Nephron progenitor cell (in vitro differentiated cells): ENCODE data around the gene SEH1L.
A peak's percentile ranks its signal among the peaks of the same experiment; 100 is the strongest.
"Not testable (repeated sequence)": the region's sequence is repeated elsewhere in the genome, so short reads cannot be mapped to it uniquely, and the experiment has no call there.

Experiments
- DNase-seq: peaks from one replicate; pipeline ENCODE4 v3.0.0; 2021
- H3K27ac Mint-ChIP-seq: 2 replicates; pipeline ENCODE4 v1.8.0; 2021; ENCODE audit warnings: mild to moderate bottlenecking, moderate library complexity, mixed read lengths
- H3K27me3 Mint-ChIP-seq: 2 replicates; pipeline ENCODE4 v1.8.0; 2021; ENCODE audit warnings: mild to moderate bottlenecking, low read depth, mixed read lengths; ENCODE audit not compliant: poor library complexity
- H3K36me3 Mint-ChIP-seq: 2 replicates; pipeline ENCODE4 v1.8.0; 2021; ENCODE audit warnings: low read depth, mixed read lengths
- H3K4me1 Mint-ChIP-seq: 2 replicates; pipeline ENCODE4 v1.8.0; 2021; ENCODE audit warnings: mixed read lengths
- H3K4me3 Mint-ChIP-seq: 2 replicates; pipeline ENCODE4 v1.8.0; 2021; ENCODE audit warnings: mild to moderate bottlenecking, moderate library complexity, mixed read lengths
- H3K9me3 Mint-ChIP-seq: 2 replicates; pipeline ENCODE4 v1.8.0; 2021; ENCODE audit warnings: mild to moderate bottlenecking, moderate library complexity, mixed read lengths
- TF ChIP-seq, protein P1 (sequence below): fragments of 200-600 bp; sonication (generic); IDR thresholded peaks from 2 replicates; pipeline ENCODE4 v1.5.0; 2021; ENCODE audit warnings: antibody characterized with exemption

SEH1L gene

GRCh38 chr18:12963069-12963468 is 15.3 kb downstream of the SEH1L start:
- H3K4me1 Mint-ChIP-seq = peaks cover 6% of the 10 kb centered on the region
- peaks cover 6% of the 10 kb centered on the region for H3K27me3 Mint-ChIP-seq
- H3K4me3 Mint-ChIP-seq = no peak overlapping the region
- peaks cover 10% of the 10 kb centered on the region for H3K9me3 Mint-ChIP-seq
- no peak for DNase-seq
- peaks cover 82% of the 10 kb centered on the region for H3K36me3 Mint-ChIP-seq
- TF ChIP-seq, protein P1, sequence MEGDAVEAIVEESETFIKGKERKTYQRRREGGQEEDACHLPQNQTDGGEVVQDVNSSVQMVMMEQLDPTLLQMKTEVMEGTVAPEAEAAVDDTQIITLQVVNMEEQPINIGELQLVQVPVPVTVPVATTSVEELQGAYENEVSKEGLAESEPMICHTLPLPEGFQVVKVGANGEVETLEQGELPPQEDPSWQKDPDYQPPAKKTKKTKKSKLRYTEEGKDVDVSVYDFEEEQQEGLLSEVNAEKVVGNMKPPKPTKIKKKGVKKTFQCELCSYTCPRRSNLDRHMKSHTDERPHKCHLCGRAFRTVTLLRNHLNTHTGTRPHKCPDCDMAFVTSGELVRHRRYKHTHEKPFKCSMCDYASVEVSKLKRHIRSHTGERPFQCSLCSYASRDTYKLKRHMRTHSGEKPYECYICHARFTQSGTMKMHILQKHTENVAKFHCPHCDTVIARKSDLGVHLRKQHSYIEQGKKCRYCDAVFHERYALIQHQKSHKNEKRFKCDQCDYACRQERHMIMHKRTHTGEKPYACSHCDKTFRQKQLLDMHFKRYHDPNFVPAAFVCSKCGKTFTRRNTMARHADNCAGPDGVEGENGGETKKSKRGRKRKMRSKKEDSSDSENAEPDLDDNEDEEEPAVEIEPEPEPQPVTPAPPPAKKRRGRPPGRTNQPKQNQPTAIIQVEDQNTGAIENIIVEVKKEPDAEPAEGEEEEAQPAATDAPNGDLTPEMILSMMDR = no peak
- no peak overlapping the region for H3K27ac Mint-ChIP-seq

DNA sequence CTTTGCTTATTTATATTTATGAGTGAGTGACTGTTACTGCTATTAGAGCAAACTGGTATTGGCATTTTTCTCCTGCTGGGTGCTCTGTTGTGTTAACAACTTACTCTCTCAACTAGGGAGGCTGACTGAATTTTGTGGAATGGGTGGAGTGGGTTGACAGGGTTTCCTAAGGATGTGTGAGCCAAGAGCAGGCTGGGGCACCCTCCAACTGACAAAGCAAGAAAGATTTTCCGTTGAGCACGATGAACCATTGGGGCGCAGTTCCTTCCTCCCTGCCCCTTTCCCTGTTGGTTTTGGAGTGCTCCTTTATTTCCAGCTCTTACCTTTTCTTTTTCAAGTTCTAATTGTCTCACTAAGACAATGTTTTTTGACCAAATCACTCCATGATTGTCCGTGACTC is 20.3 kb downstream of the SEH1L start:
- H3K36me3 Mint-ChIP-seq = peaks cover 90% of the 10 kb centered on the region
- TF ChIP-seq, protein P1 = no peak
- peak overlapping the region; percentile 62 for H3K27ac Mint-ChIP-seq
- H3K4me1 Mint-ChIP-seq = no peaks in the 10 kb centered on the region
- no peaks in the 10 kb centered on the region for H3K9me3 Mint-ChIP-seq
- peaks cover 2% of the 10 kb centered on the region for H3K27me3 Mint-ChIP-seq
- DNase-seq = no peak
- H3K4me3 Mint-ChIP-seq = no peak overlapping the region

- TF ChIP-seq, protein P1 = no peak
- no peaks in the 10 kb centered on the region for H3K9me3 Mint-ChIP-seq
- peaks cover 2% of the 10 kb centered on the region for H3K27me3 Mint-ChIP-seq
- DNase-seq = no peak
- peaks cover 90% of the 10 kb centered on the region for H3K36me3 Mint-ChIP-seq
- H3K4me3 Mint-ChIP-seq = no peak overlapping the region
- H3K4me1 Mint-ChIP-seq = no peaks in the 10 kb centered on the region
- H3K27ac Mint-ChIP-seq = no peak overlapping the region
These were observed 20.8 kb downstream of the SEH1L start for GRCh38 chr18:12968619-12969018.

DNA sequence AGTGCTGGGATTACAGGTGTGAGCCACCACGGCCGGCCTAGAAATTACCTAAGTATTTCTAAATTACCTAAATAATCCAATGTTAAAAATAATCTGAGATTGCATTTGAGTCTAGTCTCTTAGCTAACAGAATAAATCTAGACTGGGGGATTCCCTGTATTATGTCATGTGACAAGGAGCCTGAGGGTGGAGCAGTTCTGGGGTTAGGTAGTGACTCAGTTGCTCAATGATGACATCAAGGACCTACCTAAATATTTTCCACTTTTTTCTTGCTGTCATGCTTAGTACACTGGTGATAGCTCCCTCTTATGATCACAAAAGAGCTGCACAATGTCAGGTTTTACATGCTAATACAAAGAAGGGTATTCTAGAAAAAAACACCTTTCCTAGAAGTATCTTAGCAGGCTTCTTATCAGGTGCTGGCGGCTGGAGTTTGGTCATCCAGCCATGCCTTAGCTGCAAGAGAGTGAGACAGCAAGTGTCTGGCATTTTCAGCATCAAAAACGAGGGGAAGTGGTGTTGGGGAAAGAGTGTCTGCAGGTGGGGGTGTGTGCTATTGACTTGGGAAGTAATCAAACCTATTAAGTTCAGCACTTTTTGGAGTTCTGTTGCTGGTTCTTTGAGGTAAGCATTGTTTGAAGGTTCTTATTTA is 25.9 kb downstream of the SEH1L start:
- Mint-ChIP-seq H3K4me3 (no peak overlapping the region), H3K27ac (no peak overlapping the region), H3K36me3 (peaks cover 91% of the 10 kb centered on the region), H3K9me3 (peaks cover 8% of the 10 kb centered on the region), H3K4me1 (no peaks in the 10 kb centered on the region), H3K27me3 (peaks cover 6% of the 10 kb centered on the region)
- TF ChIP-seq, protein P1 = no peak
- no peak for DNase-seq

DNA sequence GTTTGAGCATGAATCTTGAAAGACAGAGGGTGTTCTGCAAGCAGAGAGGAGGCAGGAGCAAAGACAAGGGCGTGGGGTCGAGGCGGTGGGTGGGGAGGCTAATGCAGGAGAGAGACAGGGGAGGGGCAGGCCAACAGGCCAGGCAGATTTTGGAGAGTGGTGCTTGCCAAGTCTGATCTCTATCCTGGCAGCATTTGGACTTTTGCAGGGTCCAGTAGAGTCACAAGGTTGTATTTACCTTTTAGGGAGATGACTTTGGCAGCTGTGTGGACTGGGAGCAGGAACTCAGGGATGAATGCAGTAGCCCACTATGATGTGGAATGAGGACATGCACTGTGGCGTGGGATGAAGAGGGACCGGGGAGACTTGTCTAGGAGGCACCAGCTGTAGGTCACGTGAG is 27.7 kb downstream of the SEH1L start:
- Mint-ChIP-seq H3K27me3 (peaks cover 6% of the 10 kb centered on the region), H3K9me3 (peaks cover 12% of the 10 kb centered on the region), H3K4me1 (no peaks in the 10 kb centered on the region), H3K27ac (no peak overlapping the region), H3K36me3 (peaks cover 81% of the 10 kb centered on the region), H3K4me3 (no peak overlapping the region)
- TF ChIP-seq, protein P1 = no peak
- DNase-seq = no peak

GRCh38 chr18:12976305-12976704 is 28.5 kb downstream of the SEH1L start:
- Mint-ChIP-seq H3K27me3 (peaks cover 6% of the 10 kb centered on the region), H3K4me1 (no peaks in the 10 kb centered on the region), H3K4me3 (no peak overlapping the region), H3K27ac (no peak overlapping the region), H3K9me3 (peaks cover 17% of the 10 kb centered on the region), H3K36me3 (peaks cover 78% of the 10 kb centered on the region)
- TF ChIP-seq, protein P1 = no peak
- no peak for DNase-seq

GRCh38 chr18:12980065-12980464 is 32.3 kb downstream of the SEH1L start:
- peaks cover 22% of the 10 kb centered on the region for H3K9me3 Mint-ChIP-seq

More at GRCh38 chr18:12980065-12980464, 32.3 kb downstream of the SEH1L start:
- peaks cover 75% of the 10 kb centered on the region for H3K36me3 Mint-ChIP-seq
- H3K4me1 Mint-ChIP-seq, DNase-seq, H3K27ac Mint-ChIP-seq, H3K27me3 Mint-ChIP-seq, H3K4me3 Mint-ChIP-seq: not testable (repeated sequence)
